ENCODE data around the gene SH3BP2. TPM values are rescaled to one million over a fixed set of nuclear protein-coding genes. Genes with fewer than 3 reads are reported as not detected.

SH3BP2 gene
- polyA plus RNA-seq, 1 donor from 2014 or later, result 87.9 TPM

GRCh38 chr4:2799971-2800690 lies 7.2 kb downstream of the SH3BP2 start:
- Histone ChIP-seq H3K36me3 (ENCODE audit: insufficient read depth, low read length) (no peaks in the 10 kb centered on the region), H3K9me3 (ENCODE audit: low read length) (no peaks in the 10 kb centered on the region), H4K20me1 (ENCODE audit: insufficient read depth) (no peaks in the 10 kb centered on the region), H3K27me3 (ENCODE audit: insufficient read depth, low read depth, low read length) (no peaks in the 10 kb centered on the region), H3K4me3 (ENCODE audit: low read length) (no peak overlapping the region), H3K4me2 (ENCODE audit: low read length) (no peak overlapping the region), H2AFZ (ENCODE audit: low read depth, low read length) (no peak overlapping the region), H3F3A (ENCODE audit: insufficient read depth, low read length, poor library complexity, severe bottlenecking) (no peaks in the 10 kb centered on the region), H3K79me2 (replicated peaks; ENCODE audit: insufficient read depth, low read length) (no peaks in the 10 kb centered on the region), H3K9me2 (ENCODE audit: insufficient read depth, low read length) (no peaks in the 10 kb centered on the region), H3K27ac (ENCODE audit: low read length) (no peak overlapping the region), H3K9ac (ENCODE audit: low read length) (no peak overlapping the region)
- no peak for TF ChIP-seq RAD21 (conservative IDR thresholded peaks at IDR 0.05)
- no peak for TF ChIP-seq POLR2AphosphoS5 (IDR thresholded peaks at IDR 0.05)
- TF ChIP-seq TAF1 (IDR thresholded peaks at IDR 0.05; ENCODE audit: low read depth), result no peak
- TF ChIP-seq EZH2 (IDR thresholded peaks at IDR 0.05; ENCODE audit: borderline replicate concordance, insufficient read depth, low read length, poor library complexity, severe bottlenecking), result no peak
- TF ChIP-seq, protein P1, sequence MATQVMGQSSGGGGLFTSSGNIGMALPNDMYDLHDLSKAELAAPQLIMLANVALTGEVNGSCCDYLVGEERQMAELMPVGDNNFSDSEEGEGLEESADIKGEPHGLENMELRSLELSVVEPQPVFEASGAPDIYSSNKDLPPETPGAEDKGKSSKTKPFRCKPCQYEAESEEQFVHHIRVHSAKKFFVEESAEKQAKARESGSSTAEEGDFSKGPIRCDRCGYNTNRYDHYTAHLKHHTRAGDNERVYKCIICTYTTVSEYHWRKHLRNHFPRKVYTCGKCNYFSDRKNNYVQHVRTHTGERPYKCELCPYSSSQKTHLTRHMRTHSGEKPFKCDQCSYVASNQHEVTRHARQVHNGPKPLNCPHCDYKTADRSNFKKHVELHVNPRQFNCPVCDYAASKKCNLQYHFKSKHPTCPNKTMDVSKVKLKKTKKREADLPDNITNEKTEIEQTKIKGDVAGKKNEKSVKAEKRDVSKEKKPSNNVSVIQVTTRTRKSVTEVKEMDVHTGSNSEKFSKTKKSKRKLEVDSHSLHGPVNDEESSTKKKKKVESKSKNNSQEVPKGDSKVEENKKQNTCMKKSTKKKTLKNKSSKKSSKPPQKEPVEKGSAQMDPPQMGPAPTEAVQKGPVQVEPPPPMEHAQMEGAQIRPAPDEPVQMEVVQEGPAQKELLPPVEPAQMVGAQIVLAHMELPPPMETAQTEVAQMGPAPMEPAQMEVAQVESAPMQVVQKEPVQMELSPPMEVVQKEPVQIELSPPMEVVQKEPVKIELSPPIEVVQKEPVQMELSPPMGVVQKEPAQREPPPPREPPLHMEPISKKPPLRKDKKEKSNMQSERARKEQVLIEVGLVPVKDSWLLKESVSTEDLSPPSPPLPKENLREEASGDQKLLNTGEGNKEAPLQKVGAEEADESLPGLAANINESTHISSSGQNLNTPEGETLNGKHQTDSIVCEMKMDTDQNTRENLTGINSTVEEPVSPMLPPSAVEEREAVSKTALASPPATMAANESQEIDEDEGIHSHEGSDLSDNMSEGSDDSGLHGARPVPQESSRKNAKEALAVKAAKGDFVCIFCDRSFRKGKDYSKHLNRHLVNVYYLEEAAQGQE (IDR thresholded peaks at IDR 0.05; ENCODE audit: borderline replicate concordance), result no peak
- TF ChIP-seq MXI1 (conservative IDR thresholded peaks at IDR 0.05; ENCODE audit: poor library complexity, severe bottlenecking), result no peak
- TF ChIP-seq SMC3 (conservative IDR thresholded peaks at IDR 0.05; ENCODE audit: poor library complexity), result no peak
- TF ChIP-seq EP300 (conservative IDR thresholded peaks at IDR 0.05; ENCODE audit: poor library complexity, severe bottlenecking), result no peak
- TF ChIP-seq, protein P2, sequence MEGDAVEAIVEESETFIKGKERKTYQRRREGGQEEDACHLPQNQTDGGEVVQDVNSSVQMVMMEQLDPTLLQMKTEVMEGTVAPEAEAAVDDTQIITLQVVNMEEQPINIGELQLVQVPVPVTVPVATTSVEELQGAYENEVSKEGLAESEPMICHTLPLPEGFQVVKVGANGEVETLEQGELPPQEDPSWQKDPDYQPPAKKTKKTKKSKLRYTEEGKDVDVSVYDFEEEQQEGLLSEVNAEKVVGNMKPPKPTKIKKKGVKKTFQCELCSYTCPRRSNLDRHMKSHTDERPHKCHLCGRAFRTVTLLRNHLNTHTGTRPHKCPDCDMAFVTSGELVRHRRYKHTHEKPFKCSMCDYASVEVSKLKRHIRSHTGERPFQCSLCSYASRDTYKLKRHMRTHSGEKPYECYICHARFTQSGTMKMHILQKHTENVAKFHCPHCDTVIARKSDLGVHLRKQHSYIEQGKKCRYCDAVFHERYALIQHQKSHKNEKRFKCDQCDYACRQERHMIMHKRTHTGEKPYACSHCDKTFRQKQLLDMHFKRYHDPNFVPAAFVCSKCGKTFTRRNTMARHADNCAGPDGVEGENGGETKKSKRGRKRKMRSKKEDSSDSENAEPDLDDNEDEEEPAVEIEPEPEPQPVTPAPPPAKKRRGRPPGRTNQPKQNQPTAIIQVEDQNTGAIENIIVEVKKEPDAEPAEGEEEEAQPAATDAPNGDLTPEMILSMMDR (IDR thresholded peaks at IDR 0.05; ENCODE audit: poor library complexity, severe bottlenecking), result no peak

GRCh38 chr4:2800691-2801596 lies 8.1 kb downstream of the SH3BP2 start:
- Histone ChIP-seq H2AFZ (ENCODE audit: low read depth, low read length) (no peak overlapping the region), H3F3A (ENCODE audit: insufficient read depth, low read length, poor library complexity, severe bottlenecking) (no peaks in the 10 kb centered on the region), H3K27ac (ENCODE audit: low read length) (no peak overlapping the region), H3K36me3 (ENCODE audit: insufficient read depth, low read length) (no peaks in the 10 kb centered on the region), H3K9ac (ENCODE audit: low read length) (no peak overlapping the region), H3K4me3 (ENCODE audit: low read length) (no peak overlapping the region), H4K20me1 (ENCODE audit: insufficient read depth) (no peaks in the 10 kb centered on the region), H3K79me2 (replicated peaks; ENCODE audit: insufficient read depth, low read length) (no peaks in the 10 kb centered on the region), H3K4me2 (ENCODE audit: low read length) (no peak overlapping the region), H3K27me3 (ENCODE audit: insufficient read depth, low read depth, low read length) (no peaks in the 10 kb centered on the region), H3K9me3 (ENCODE audit: low read length) (no peaks in the 10 kb centered on the region), H3K9me2 (ENCODE audit: insufficient read depth, low read length) (no peaks in the 10 kb centered on the region)
- no peak for TF ChIP-seq MXI1 (conservative IDR thresholded peaks at IDR 0.05; ENCODE audit: poor library complexity, severe bottlenecking)
- no peak for TF ChIP-seq SMC3 (conservative IDR thresholded peaks at IDR 0.05; ENCODE audit: poor library complexity)
- TF ChIP-seq, protein P2 (IDR thresholded peaks at IDR 0.05; ENCODE audit: poor library complexity, severe bottlenecking), result no peak
- TF ChIP-seq TAF1 (IDR thresholded peaks at IDR 0.05; ENCODE audit: low read depth), result no peak
- TF ChIP-seq POLR2AphosphoS5 (IDR thresholded peaks at IDR 0.05), result no peak
- TF ChIP-seq EP300 (conservative IDR thresholded peaks at IDR 0.05; ENCODE audit: poor library complexity, severe bottlenecking), result no peak
- no peak for TF ChIP-seq EZH2 (IDR thresholded peaks at IDR 0.05; ENCODE audit: borderline replicate concordance, insufficient read depth, low read length, poor library complexity, severe bottlenecking)
- TF ChIP-seq, protein P1 (IDR thresholded peaks at IDR 0.05; ENCODE audit: borderline replicate concordance), result no peak
- no peak for TF ChIP-seq RAD21 (conservative IDR thresholded peaks at IDR 0.05)

All from neural cell (in vitro differentiated cells).